Stomach smooth muscle (tissue), 2 donors: ENCODE measurements around the gene NPEPL1.
"Not testable (repeated sequence)": the region's sequence is repeated elsewhere in the genome, so short reads cannot be mapped to it uniquely, and the experiment has no call there.

Experiments
- H3K27ac ChIP-seq: one replicate; pipeline ENCODE4 v1.7.0; 2013; ENCODE audit warnings: mild to moderate bottlenecking, low read length, inconsistent platforms
- H3K27me3 ChIP-seq, 2 donors: one replicate each; pipeline ENCODE4 v1.7.0; 2013; ENCODE audit warnings: low read length in 2 of 2; ENCODE audit not compliant: insufficient read depth in 2 of 2, control insufficient read depth in 1 of 2
- H3K36me3 ChIP-seq, 2 donors: one replicate each; pipeline ENCODE4 v1.7.0; 2013; ENCODE audit warnings: low read length in 2 of 2; ENCODE audit not compliant: control insufficient read depth in 2 of 2, insufficient read depth in 2 of 2
- H3K4me1 ChIP-seq: one replicate; pipeline ENCODE4 v1.7.0; 2013; ENCODE audit warnings: low read length; ENCODE audit not compliant: control insufficient read depth, insufficient read depth
- H3K4me3 ChIP-seq, 2 donors: one replicate each; pipeline ENCODE4 v1.7.0; 2013; ENCODE audit warnings: low read length in 2 of 2
- H3K9ac ChIP-seq, 2 donors: one replicate each; pipeline ENCODE4 v1.7.0; 2013; ENCODE audit warnings: low read length in 2 of 2, mild to moderate bottlenecking in 1 of 2
- H3K9me3 ChIP-seq, 2 donors: one replicate each; pipeline ENCODE4 v1.7.0; 2013; ENCODE audit warnings: low read length in 2 of 2; ENCODE audit not compliant: control insufficient read depth in 2 of 2
- donor health status: healthy.
- donor health status: Pancreatic carcinoma.

Gene NPEPL1

DNA sequence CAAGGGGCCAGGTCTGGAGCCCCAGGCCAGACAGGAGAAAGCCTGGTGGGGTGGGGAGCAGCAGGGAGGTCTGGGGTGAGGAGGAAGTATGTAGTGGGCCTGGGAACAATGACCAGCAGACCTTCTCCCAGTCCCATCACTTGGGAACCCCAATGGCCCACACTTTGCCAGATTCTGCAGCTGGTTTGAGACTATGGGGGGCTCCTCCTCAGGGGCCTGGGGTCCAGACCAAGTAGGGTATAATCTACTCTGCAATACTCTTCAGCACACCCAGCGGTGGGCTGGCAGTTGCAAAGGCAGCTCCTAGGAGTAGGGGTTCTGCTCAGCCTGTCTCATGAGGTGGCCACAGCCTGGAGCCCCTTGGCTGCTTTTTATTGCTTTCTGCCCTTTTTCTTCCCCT is 52.8 kb downstream of the NPEPL1 start:
- H3K27me3 ChIP-seq = peaks cover 4 to 13% of the 10 kb centered on the region in 2 donors
- H3K4me3 ChIP-seq = no peak overlapping the region
- H3K27ac ChIP-seq = no peak overlapping the region
- no peaks in the 10 kb centered on the region for H3K9me3 ChIP-seq
- H3K36me3 ChIP-seq = no peaks in the 10 kb centered on the region
- no peak overlapping the region for H3K9ac ChIP-seq
- no peaks in the 10 kb centered on the region for H3K4me1 ChIP-seq

DNA sequence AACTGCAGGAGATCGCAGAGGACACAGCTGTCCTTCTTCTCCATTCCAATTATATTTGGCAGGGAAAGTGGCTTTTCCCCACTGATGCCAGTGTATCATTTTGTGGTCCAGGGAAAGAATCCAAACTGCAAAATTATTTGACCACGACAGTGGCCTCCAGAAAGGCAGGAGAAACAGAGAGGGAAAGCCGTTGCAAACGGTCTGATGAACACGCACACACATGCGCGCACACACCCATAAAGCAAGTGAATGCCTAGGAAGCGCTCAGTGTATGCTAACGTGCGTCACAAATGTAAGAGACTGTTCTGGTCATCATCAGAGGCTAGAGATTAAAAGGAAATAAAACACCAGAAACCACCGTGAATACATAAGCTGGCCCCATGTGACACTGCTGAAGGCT is 54.0 kb downstream of the NPEPL1 start:
- H3K27ac ChIP-seq = no peak overlapping the region
- no peaks in the 10 kb centered on the region for H3K4me1 ChIP-seq
- H3K9ac ChIP-seq = no peak overlapping the region
- no peaks in the 10 kb centered on the region for H3K9me3 ChIP-seq
- no peak overlapping the region for H3K4me3 ChIP-seq
- peaks cover 4 to 10% of the 10 kb centered on the region in 2 donors for H3K27me3 ChIP-seq
- no peaks in the 10 kb centered on the region for H3K36me3 ChIP-seq

DNA sequence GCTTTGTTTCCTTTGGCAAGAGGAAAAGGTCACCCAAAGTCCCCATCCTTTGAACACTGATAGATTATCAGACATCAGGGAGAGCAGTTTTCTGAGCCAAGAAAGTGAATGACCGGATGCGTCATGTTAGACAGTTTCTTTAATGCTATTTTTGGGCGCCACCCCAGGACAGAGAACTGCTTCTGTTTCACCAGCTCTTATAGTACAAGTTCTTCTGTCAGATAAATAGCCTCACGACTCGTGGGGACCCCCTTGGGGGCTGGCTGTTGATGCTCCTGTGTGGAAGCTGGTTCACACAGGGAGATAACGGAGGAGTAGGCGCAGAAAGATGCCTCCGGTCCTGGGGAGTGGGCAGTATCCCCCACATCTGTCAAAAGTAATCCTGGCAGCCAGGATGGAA is 54.6 kb downstream of the NPEPL1 start:
- Histone ChIP-seq H3K9ac (no peak overlapping the region), H3K9me3 (no peaks in the 10 kb centered on the region), H3K4me1 (no peaks in the 10 kb centered on the region), H3K36me3 (no peaks in the 10 kb centered on the region), H3K27me3 (peaks cover 4 to 10% of the 10 kb centered on the region in 2 donors), H3K27ac (no peak overlapping the region), H3K4me3 (no peak overlapping the region)

DNA sequence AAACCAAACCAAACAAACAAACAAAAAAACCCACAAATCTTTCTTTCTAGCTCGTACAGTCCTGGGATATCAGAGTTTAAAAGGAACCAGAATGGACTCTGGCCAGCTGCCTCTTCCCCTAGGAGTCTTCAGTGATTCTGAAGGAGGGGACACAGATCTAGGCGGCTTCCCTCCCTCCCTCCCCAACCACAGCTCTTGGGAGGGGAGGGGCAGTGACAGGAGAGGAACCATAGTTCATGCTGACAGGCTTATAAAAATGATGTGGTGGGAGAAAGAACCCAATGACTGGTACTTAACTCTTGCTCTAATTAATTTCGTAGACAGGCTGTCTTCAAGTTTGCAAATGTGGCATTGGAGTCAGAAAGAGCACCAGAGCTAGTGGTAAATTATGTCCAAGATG is 56.0 kb downstream of the NPEPL1 start:
- Histone ChIP-seq H3K9me3 (no peaks in the 10 kb centered on the region), H3K9ac (no peak overlapping the region), H3K36me3 (no peaks in the 10 kb centered on the region), H3K4me1 (no peaks in the 10 kb centered on the region), H3K27ac (no peak overlapping the region), H3K4me3 (no peak overlapping the region), H3K27me3 (peaks cover 2 to 4% of the 10 kb centered on the region in 2 donors)

DNA sequence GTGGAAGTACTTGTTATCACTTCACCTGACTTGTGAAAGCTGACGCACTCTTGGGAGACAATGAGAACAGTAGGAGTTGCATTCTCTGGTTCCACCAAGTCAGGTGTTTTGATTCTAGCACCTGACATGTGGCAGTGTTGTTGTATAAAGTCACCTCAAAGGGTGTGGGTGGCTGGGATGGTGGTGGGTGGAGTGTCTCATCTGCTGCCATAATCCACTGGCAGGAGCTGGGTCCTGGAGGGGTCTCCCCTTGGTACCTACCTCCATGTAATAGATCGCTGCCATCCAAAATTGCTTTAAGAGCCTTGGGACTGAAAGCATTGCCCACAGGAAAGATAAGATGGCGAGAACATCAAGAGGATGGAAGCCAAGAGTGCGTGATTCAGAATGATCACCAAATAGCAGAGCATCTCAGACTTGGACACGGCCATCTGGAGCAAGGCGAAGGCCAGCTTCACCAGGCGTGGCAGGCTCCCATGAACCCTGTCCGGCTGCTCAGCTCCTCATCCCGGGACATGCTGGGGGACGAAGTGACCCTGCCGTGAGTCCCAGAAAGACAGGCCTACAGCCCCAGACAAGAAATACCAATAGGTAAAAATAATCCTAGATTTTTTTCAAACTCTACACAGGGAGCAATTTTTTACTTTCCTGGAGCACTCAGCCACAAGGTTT is 56.6 kb downstream of the NPEPL1 start:
- Histone ChIP-seq H3K36me3 (no peaks in the 10 kb centered on the region), H3K27ac (no peak overlapping the region), H3K4me1 (no peaks in the 10 kb centered on the region), H3K27me3 (peaks cover 4 to 6% of the 10 kb centered on the region in 2 donors), H3K4me3 (no peak overlapping the region), H3K9ac (no peak overlapping the region), H3K9me3 (no peaks in the 10 kb centered on the region)

DNA sequence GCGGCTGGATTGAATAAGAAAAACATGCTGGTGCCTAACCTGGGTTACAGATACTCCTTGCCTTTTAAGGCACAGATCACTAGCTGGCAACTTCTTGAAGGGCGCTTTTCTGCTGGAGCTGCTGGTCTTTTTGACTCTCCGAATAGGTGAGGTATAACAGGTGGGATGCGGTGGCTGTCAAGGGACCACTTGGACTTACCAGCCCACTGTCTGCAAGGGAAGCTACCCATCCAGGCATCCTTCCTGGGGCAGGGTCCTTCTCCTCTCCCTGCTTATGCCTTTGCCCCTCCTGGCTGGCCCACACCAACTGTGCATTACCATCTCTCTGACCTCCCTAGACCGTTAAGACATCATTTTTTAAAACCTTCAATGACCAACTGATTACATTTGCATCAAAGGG is 57.4 kb downstream of the NPEPL1 start:
- H3K9me3 ChIP-seq = no peaks in the 10 kb centered on the region
- H3K27ac ChIP-seq = no peak overlapping the region
- peaks cover 4 to 7% of the 10 kb centered on the region in 2 donors for H3K27me3 ChIP-seq

DNA sequence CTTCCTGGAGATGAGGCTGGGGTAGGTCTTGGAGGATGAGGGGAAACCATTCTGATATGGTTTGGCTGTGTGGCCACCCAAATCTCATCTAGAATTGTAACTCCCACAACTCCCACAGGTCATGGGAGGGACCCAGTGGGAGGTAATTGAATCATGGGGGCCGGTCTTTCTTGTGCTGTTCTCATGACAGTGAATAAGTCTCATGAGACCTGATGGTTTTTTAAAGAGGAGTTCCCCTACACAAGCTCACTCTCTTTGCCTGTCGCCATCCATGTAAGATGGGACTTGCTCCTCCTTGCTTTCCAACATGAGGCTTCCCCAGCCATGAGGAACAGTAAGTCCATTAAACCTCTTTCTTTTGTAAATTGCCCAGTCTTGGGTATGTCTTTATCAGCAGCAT is 58.1 kb downstream of the NPEPL1 start:
- not testable (repeated sequence) for H3K27me3 ChIP-seq

More for the DNA sequence above, 57.4 kb downstream of the NPEPL1 start:
- H3K9ac ChIP-seq = no peak overlapping the region
- H3K36me3 ChIP-seq = no peaks in the 10 kb centered on the region
- H3K4me1 ChIP-seq = no peaks in the 10 kb centered on the region
- H3K4me3 ChIP-seq = no peak overlapping the region

DNA sequence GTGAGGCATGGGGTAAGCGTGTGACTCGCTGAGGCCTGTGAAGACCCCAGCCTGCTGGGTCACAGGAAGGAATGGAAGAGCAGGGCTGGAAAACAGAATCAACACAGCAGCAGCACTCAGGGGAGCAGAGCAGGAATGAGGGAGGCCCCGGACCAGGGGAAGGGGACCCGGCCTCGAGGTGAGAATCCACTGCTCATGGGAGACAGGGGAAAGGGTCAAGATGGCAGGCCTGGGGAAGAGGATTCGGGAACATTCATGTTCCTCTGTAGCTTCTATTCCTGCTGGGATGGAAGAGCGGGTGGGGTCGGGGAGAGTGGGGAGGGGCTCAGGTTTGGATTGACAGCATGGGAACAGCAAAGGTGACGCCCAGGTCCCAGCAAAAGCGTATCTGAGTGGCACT is 59.4 kb downstream of the NPEPL1 start:
- Histone ChIP-seq H3K27ac (no peak overlapping the region), H3K4me1 (no peaks in the 10 kb centered on the region)

More for the DNA sequence above, 58.1 kb downstream of the NPEPL1 start:
- not testable (repeated sequence) for H3K4me3 ChIP-seq, H3K36me3 ChIP-seq, H3K4me1 ChIP-seq, H3K9ac ChIP-seq, H3K27ac ChIP-seq, H3K9me3 ChIP-seq

DNA sequence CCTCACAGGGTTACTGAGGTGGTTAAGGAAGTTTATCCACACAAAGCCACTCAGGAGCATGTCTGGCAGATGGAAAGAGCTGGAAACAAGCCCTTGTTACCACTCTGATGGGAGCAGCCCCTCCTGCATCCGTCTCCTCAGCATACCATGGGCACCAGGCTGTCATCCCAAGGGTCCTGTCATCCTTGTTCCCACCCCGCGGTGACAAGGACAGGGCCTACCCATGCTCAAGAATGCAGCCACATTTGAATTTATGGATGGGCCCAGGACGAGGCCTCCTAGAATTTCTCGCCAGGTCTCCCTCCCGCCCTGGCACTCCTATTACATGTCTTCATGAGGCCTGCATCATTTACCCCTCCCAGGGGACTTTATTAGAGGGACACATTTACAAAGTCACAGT is 60.0 kb downstream of the NPEPL1 start:
- Histone ChIP-seq H3K9ac (no peak overlapping the region), H3K27me3 (peaks cover 0 to 7% of the 10 kb centered on the region in 2 donors), H3K27ac (no peak overlapping the region), H3K36me3 (no peaks in the 10 kb centered on the region), H3K9me3 (no peaks in the 10 kb centered on the region), H3K4me1 (no peaks in the 10 kb centered on the region), H3K4me3 (no peak overlapping the region)

More for the DNA sequence above, 59.4 kb downstream of the NPEPL1 start:
- Histone ChIP-seq H3K36me3 (no peaks in the 10 kb centered on the region), H3K9ac (no peak overlapping the region), H3K27me3 (peaks cover 0 to 7% of the 10 kb centered on the region in 2 donors), H3K4me3 (no peak overlapping the region), H3K9me3 (no peaks in the 10 kb centered on the region)

DNA sequence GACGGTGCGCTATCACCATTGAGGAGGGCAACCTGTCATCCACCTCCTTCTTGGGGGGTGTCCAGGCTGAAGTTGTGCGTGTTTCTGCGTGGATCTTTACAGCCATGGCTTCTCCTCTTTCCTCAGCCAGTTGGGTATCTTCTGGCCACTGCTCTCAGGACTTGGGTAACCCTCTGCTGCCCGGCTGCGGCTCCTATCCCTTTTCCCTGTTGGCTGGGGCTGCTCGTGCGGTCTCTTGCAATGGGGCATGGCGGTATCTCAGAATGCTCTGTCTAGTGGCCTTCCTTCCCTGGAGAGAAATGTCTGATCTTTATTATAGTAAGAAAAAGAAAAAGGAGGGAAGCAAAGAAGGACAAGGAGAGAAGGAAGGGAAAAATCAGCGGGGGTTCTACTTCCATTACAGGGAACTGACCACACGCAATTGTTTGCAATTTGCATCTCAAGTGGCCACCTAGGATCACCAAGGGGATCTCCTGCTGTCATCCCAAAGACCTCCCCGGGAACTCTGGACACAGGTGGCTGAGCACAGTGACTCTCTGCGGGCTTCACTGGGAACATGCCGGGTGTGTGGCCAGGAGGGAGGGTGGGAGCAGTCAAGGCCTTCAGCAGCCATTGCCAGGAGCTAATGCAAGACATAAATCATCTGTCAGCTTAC is 60.8 kb downstream of the NPEPL1 start:
- H3K36me3 ChIP-seq = no peaks in the 10 kb centered on the region
- H3K4me1 ChIP-seq = no peaks in the 10 kb centered on the region
- no peaks in the 10 kb centered on the region for H3K9me3 ChIP-seq
- H3K9ac ChIP-seq = no peak overlapping the region
- H3K27me3 ChIP-seq = peaks cover 0 to 7% of the 10 kb centered on the region in 2 donors
- no peak overlapping the region for H3K4me3 ChIP-seq
- no peak overlapping the region for H3K27ac ChIP-seq

DNA sequence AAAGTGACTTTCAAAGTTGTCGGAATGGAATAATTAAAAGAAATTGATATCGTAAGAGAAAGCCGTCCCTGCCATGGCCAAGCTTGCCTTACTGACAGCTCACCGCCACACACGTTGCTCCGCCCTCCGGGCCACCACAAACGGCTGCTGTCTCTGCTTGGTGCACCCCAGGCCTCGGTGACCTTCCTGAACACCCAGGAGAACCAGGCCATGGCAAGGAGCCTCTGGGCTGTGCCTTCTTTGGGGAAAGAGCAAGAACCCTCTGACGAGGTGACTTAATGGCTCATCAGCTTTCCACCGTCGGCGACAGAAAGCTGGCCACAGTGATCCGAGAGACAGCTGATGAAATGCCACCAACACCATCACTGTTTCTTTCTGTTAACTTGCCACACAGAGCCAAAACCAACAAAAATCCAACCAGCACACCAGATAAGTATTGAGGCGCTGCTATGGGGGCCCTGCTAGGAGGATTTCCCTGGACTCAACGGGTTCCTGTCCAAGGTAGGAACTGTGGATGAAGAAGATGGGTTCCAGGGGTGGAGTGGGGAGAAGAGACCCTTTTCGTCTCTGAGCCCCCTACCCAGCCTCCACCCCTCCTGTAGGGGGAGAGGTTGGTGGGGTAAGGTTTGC is 61.4 kb downstream of the NPEPL1 start:
- H3K4me1 ChIP-seq = no peaks in the 10 kb centered on the region
- H3K27me3 ChIP-seq = peaks cover 0 to 6% of the 10 kb centered on the region in 2 donors
- H3K36me3 ChIP-seq = no peaks in the 10 kb centered on the region
- no peak overlapping the region for H3K27ac ChIP-seq
- H3K9ac ChIP-seq = no peak overlapping the region
- no peaks in the 10 kb centered on the region for H3K9me3 ChIP-seq
- no peak overlapping the region for H3K4me3 ChIP-seq
